Measurements from ENCODE around the gene ICAM1.
A peak's percentile ranks its signal among the peaks of the same experiment; 100 is the strongest.

The ICAM1 gene

DNA sequence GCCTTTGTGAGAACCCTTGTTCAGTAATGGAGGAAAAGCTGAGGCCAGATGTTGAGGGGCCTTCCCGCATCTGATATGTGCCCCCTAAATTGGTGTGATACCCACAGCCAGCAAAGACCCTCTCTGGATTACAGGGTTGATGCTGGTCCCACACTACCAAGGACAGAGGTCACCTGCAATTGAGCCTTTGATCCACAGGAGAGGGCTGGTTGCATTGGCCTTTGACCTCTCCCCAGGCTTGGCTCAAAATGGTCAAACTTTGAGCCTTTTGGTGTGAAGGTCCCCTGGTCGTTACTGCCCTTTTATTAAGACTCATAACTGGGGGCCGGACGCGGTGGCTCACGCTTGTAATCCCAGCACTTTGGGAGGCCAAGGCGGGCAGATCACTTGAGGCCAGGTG is 27.3 kb upstream of the ICAM1 start:
- DNase-seq: no peak

DNA sequence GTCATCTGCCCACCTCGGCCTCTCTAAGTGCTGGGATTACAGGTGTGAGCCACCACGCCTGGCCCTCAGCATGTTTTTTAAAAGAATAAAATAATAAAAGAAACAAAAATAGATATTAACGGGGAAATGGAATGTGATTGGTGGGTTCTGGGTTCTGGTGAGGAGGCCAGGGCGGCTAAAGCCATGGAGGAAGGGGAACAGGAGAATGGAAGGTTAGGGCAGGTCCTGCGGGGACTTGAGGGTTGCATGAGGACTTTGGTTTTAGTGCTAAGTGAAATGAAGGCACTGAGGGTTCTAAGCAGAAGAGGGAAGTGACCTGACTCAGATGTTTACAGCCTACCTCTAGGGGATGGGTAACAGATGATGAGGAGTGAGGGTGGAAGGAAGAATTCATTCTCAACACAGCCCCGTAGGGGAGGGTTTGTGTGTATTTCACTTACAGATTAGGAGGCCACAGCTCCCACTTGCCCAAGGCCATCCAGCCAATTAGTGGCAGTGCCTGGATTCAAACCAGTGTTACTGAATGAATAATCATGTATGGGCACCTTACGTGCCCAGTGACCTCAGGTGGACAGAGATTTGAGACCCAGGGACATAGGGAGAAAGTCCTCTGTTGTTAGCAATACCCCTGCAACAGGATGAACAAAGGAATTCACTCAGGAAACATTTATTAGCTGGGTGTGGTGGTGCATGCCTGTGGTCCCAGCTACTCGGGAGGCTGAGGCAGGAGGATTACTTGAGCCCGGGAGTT is 25.6 kb upstream of the ICAM1 start:
- no peak for DNase-seq

DNA sequence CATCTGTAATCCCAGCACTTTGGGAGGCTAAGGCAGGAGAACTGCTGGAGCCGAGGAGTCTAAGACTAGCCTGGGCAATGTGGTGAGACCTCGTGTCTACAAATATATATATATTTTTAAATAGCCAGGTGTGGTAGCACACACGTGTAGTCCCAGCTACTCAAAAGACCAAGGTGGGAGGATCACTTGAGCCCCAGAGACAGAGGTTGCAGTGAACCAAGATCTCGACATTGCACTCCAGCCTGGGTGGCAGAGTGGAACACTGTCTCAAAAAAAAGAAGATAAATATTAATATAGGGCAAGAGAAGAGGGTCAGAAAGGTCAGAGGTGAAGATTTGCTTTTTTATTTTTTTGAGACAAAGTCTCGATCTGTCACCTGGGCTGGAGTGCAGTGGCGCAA is 24.4 kb upstream of the ICAM1 start:
- no peak for DNase-seq

DNA sequence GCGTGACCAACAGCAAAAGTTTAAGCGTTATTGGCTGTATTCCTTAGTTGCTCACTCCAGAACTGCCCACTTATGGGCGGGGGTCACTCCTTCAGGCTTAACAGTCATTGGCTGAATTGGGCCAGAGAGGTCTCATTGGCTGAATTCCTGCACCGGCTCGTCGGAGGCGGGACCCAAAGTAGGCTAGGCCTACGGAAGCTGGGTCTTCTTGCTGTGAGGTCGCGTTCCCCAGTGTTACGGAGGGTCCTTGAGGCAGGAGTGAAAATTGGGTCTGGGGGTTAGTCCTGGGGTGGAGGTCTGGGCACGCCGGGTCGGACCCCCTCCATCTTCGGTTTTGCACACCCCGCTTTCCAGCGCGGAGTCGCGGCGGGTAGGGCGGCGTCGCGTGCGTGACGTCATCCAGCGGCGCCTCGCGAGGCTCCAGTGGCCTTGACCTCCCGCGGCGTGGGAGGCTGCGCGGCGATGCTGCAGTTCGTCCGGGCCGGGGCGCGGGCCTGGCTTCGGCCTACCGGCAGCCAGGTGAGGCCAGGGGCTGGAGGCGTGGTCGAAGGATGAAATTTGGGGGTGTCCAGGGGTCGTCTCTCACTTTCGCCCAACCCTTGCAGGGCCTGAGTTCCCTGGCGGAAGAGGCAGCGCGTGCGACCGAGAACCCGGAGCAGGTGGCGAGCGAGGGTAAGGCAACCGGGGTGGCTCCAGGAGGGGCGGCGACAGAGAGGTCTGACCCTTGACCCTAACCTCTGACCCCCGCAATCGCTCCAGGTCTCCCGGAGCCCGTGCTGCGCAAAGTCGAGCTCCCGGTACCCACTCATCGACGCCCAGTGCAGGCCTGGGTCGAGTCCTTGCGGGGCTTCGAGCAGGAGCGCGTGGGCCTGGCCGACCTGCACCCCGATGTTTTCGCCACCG is 18.9 kb upstream of the ICAM1 start, which contains the start of gene MRPL4:
Gene MRPL4 (plus strand): TSS at position 423 of the 903 bp plus-strand sequence. CDS start 40 bp downstream, at position 463.
- peak; percentile 97 for DNase-seq

DNA sequence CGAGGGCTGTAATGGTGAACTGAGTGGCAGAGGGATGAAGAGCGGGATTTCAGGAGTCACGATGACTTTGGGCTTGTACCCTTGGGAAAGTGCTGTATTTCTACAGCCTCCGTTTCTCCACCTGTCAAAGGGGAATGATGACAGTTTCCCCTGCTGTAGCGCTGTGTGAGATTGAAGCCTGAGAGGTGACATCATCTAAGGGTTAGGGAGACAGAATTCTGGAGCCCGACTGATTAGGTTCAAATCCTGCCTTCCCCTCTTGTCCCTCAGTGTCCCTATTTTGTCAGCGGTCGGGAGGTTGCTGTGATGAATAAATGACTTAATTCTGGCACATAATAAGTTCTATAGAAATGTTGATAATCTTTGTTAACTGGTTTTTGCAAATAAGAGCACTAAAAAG is 18.2 kb upstream of the ICAM1 start:
- DNase-seq: no peak

DNA sequence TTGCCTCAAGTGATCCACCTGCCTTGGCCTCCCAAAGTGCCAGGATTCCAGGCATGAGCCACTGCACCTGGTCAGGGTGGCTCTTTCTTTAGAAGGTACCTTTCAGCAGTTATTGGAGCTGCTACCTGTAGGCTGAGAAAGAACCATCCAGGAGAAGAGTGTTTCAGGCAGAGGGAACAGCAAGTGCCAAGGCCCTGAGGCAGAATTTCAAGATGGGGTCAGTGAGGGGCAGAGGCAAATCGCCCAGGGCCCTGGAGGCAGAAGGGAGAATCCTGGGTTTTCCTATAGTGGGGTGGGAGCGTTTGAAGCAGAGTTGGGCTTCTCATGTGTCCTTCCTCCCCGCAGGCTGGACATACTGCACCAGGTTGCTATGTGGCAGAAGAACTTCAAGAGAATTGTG is 16.7 kb upstream of the ICAM1 start:
- no peak for DNase-seq

DNA sequence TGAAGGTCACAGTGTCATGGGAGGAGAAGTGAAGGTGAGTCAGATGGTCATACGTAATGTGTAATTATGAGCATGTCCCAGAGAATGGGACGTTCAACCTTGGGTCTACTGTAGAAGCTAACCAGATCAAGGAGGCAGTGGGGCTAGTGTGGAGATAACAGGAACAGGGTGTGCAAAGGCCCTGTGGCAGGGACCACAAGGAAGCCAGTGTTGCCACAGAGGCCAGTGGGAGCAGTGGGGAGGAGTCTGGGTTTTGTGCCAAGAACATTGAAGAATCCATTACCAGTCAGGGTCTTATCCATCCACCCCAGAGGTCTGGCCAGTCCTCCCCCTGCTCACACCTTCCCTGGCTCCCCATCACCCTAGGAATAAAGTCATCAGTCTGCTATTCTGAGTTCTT is 15.6 kb upstream of the ICAM1 start:
- no peak for DNase-seq

DNA sequence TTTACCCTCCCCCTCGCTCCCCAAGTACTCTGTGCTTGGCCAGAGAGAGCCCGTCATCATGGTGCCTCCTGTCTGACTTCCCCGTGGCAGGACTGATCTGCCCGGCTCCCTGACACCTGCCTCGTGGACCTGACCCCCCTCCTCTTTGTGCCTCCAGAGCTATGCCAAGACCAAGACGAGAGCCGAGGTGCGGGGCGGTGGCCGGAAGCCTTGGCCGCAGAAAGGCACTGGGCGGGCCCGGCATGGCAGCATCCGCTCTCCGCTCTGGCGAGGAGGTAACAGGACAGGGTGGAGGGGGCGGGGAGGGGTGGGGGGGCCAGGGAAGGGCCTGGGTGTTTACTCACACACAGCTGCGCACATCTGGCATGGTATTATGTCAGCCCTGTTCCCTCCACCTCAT is 14.4 kb upstream of the ICAM1 start:
- no peak for DNase-seq

DNA sequence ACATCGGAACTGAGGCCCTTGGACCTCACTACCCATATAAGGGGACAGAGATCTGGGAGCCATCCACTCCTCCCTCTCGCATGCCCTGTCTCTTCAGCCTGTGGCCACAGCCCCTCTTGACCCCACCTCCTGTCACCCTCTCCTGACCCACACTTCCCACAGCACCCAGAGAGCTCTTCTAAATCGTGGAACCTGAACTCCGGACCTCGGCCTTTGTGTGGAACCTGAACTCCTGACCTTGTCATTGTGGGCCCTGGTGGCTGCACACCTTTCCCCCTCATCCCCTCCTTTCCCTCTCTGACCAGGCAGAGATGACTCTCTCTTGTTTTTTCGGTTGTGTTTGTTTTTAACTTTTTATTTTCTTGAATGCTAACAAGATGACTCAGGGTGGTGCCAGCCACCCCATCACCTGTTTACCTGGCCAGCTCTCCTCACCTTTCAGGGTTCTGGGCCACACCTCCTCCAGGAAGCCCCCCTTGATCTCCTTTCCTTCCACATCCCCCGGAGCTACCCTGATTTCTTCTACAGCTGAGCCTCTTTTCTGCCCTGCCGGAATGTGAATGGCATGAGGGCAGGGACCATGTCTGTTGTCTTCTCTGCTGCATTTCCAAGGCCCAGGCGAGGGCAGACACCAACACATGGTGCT is 13.8 kb upstream of the ICAM1 start:
- DNase-seq: no peak

DNA sequence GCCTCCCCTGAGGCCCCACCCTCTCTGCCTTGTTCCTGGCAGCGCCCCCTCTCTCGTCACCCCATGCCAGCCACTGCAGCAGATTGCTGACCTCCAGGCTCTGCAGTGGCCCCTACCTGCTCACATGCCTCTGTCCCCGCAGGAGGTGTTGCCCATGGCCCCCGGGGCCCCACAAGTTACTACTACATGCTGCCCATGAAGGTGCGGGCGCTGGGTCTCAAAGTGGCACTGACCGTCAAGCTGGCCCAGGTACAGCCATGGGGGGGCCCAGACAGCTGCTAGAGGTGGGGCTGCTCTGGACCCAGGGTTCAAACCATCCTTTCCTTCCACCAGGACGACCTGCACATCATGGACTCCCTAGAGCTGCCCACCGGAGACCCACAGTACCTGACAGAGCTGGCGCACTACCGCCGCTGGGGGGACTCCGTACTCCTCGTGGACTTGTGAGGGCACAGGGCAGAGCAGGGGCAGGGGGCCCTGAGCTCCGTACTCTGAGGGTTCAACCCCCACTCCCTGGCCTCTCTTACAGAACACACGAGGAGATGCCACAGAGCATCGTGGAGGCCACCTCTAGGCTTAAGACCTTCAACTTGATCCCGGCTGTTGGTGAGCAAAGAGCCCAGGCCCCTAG is 12.7 kb upstream of the ICAM1 start:
- no peak for DNase-seq

DNA sequence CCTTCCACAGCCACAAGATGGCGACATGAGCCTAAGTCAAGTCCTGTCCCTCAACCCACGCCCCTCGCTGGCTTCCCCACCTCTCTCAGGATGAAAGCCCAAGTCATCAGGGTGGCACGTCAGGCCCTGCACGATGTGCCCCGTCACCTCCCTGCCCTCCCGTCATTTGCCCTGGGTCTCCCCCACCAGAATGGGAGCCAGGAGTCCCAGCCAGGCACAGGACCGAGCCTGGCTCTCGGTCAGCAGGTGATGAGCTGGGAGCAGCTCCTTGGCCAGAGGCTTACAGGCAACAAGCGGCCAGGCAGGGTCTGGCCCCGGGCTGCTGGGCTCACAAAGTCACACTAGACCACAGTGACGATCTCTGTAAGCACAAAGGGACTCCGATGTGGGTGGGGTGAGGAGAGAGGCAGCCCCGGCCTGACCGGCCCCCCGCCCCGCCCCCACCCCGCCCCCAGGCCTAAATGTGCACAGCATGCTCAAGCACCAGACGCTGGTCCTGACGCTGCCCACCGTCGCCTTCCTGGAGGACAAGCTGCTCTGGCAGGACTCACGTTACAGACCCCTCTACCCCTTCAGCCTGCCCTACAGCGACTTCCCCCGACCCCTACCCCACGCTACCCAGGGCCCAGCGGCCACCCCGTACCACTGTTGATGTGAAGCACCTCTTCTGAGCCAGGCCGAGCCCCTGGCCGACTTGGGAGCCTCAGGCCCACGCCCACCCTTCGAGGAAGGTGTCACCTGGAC is 11.6 kb upstream of the ICAM1 start:
- DNase-seq: peak; percentile 9

DNA sequence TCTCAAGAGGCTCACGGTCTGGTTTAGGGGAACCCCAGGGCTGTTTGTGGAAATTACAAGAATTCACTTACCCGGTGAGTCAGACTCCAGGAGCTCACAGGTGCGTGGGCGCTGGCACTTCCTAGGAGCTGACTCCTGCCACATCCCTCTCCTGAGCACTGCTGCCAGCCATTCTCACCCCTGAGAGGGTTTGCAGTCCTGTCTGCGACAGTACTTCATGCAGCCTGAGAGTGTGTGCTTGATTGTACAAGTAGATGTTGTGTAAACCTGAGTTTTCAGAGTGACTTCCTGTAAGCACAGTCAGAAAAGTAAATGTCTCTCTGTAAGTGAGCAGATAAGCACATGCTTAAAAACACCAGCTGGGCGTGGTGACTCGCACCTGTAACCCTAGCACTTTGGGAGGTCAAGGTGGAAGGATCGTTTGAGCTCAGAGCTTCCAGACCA is 10.8 kb upstream of the ICAM1 start:
- DNase-seq: no peak

DNA sequence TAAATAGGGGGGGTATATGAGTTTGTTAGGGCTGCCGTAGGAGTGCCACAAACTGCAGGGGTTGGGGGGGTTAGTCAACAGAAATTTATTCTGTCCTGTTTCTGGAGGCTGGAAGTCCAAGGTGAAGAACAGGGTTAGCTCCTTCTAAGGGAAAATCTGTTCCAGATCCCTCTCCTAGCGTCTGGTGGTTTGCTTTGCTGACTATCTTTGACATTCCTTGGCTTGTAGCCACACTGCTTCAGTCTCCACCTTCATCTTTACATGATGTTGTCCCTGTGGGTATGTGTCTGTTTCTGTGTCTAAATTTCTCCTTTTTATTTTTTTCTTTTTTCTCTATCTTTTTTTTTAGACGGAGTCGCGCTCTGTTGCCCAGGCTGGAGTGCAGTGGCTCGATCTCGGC is 8.1 kb upstream of the ICAM1 start:
- no peak for DNase-seq

DNA sequence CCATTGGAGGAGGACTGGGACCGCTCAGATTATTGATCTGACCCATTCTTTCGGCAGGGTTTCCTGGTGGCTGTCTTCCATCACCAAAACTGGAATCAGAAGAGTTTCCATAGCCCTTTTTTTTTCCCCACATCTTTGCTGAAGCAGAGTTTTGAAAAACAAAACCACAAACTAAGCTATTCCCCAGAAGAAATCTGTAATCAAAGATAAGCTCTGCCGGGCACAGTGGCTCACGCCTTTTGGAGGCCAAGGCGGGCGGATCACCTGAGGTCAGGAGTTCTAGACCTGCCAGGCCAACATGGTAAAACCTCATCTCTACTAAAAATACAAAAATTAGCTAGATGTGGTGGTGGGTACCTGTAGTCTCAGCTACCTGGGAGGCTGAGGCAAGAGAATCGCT is 4.2 kb upstream of the ICAM1 start:
- no peak for DNase-seq

DNA sequence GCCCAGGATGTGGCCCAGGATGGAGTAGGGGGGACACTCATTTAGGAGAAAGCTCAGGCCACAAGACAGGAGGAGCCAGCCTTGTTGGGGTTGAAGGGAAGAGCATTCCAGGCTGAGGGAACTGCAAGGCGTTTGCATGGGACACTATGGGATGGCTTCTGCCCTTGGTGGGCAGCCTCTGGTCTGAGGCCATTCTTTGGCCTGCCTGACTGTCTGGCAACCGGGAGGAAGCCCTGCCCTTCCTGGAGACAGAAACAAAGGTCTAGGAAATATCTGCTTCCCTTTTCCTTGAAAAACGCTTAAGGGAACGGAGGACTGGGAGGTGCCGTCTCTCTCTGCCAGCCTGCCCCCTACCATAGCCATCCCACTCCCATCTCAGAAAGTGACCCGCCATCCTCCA is 2.8 kb upstream of the ICAM1 start:
- DNase-seq: no peak

DNA sequence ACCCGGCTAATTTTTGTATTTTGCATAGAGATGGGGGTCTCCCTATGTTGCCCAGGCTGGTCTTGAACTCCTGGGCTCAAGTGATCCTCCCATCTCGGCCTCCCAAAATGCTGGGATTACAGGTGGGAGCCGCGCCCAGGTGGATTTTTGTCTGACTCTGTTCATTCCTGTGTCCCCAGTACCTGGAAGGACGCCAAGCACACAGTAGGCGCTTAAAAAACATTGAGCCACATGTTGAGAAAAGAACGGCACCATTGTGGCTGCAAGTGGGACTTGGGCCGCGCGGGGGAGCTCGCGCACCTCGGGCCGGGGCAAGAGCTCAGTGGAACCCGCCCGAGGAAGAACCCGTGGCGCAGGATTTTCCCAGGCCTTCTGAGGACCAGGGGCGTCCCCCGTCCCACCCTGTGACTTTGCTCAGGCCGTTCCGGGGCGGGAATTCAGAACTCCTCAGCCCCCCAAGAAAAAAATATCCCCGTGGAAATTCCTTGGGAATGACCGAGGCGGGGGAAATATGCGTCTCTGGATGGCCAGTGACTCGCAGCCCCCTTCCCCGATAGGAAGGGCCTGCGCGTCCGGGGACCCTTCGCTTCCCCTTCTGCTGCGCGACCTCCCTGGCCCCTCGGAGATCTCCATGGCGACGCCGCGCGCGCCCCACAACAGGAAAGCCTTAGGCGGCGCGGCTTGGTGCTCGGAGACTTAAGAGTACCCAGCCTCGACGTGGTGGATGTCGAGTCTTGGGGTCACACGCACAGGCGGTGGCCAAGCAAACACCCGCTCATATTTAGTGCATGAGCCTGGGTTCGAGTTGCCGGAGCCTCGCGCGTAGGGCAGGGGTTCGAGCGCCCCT is 1.4 kb upstream of the ICAM1 start:
- peak; percentile 21 for DNase-seq

DNA sequence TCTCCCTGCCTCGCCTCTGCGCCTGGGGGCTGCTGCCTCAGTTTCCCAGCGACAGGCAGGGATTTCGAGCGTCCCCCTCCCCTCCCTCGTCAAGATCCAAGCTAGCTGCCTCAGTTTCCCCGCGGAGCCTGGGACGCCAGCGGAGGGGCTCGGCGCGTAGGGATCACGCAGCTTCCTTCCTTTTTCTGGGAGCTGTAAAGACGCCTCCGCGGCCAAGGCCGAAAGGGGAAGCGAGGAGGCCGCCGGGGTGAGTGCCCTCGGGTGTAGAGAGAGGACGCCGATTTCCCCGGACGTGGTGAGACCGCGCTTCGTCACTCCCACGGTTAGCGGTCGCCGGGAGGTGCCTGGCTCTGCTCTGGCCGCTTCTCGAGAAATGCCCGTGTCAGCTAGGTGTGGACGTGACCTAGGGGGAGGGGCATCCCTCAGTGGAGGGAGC is 722 bp upstream of the ICAM1 start:
- DNase-seq: no peak

DNA sequence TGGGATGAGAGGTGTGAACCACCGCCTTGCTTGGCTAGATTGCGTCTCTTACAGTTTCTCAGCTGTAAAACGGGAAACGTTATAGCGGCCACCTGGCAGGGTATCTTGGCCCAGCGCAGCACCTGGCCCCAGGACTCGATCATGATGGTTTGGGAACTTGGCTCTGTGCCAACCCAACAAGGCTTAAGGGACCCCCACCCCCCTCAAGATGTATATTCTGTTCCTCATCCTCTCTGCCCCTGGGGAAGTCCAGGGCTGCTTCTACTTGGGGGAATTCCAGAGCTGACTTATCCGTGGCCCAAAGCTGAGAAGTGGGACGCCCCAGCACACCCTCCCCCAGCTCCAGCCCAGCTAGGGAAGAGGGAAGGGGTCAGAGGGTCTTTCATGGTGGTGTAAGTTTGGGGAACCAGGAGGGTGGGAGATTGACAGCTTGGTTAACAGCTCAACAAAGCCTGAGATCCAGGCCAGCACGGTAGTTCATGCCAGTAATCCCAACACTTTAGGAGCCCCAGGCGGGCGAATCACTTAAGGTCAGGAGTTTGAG is 695 bp downstream of the ICAM1 start:
- no peak for DNase-seq

DNA sequence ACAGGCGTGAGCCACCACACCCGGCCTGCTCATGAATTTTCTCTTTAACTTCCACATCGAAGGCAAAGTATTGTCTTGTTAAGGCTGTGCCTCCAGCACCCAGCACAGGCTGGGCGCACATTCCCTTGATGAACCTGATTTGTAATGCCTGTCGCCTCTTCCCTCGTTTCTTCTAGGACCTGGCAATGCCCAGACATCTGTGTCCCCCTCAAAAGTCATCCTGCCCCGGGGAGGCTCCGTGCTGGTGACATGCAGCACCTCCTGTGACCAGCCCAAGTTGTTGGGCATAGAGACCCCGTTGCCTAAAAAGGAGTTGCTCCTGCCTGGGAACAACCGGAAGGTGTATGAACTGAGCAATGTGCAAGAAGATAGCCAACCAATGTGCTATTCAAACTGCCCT is 3.7 kb downstream of the ICAM1 start:
- no peak for DNase-seq

DNA sequence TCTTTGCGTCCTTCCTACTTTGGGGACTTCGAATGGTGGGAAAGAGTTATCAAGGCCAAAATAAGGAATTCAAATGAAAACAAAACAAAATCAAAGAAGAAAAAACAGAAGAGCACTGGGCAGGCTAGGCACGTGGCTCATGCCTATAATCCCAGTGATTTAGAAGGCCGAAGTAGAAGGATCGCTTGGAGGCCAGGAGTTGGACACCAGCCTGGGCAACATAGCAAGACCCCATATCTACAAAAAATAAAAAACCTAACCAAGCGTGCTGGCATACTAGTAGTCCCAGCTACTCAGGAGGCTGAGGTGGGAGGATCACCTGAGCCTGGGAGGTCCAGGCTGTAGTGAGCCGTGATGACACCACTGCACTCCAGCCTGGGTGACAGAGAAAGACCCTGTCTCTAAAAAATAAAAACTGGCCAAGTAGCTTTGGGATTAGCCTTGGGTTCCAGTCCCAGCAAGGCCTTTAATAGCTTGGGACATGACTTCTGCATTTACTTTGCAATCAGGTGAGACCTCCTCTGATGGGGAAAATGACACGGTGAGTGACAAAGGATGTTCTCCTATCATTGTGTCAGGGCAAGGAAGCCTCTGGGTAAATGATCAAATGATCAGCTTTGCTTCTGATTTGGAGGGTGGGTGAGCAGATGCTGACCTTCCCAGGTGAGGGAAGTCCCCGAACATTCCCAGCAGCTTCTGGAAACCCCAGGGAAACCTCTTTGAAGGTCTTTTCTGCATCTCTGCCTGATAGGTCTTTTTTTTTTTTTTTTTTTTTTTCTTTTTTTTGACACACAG is 7.1 kb downstream of the ICAM1 start:
- DNase-seq: no peak

Data from NCI-H524 treated with DMSO at 0.1 percent for 48 hours (cell line).